PC-3 (cell line): ENCODE results near the gene KRT3.

Source experiments
- EZH2 ChIP-seq: fragments of 300-600 bp; sonication (generic); IDR thresholded peaks from one replicate; pipeline ENCODE4 v1.6.1; 2017; ENCODE audit warnings: antibody characterized with exemption, mild to moderate bottlenecking, low read length; ENCODE audit not compliant: unreplicated experiment
- TF ChIP-seq, protein P1 (sequence below): fragments of 300-600 bp; sonication (generic); conservative IDR thresholded peaks from 2 replicates; pipeline ENCODE4 v1.5.1; 2017; ENCODE audit warnings: antibody characterized with exemption, low read depth, mild to moderate bottlenecking, low read length

DNA sequence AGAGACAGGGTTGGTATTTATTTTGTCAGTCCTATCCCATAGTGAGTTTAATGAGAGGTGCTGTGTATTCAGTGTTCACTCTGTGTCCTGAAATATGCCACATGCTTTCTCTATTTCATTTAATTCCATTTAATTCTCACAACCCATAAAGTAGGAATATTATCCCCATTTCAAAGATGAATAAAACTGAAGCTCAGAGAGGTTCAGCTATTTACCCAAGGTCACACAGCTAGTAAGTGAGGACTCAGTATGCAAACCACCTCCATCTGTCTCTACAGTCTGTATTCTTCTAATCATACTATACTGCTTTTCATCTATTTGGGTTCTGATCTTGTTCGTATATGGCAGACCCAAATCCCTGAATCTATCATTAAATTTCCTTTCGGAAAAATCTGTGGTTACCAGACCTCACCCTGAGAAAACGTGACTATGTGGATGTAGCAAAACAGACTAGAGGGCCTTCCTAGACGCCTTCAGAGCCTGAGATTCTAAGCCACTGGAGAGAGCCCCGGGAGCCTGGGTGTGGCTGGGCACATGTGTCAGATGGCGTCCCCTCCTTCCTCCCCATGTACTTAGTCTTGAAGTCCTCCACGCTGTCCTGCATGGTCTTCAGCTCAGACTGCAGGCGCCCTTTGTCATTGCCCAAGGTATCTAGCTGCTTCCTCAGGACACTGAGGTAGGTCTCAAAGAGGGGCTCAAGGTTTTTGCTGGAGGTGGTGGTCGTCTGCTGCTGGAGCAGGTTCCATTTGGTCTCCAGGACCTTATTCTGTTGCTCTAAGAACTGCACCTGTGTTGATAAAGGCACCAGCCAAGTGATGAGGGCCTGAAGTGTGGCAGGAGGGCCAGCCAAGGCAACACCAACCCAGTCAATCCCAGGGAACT lies 15.5 kb upstream of the KRT3 start:
- TF ChIP-seq, protein P1, sequence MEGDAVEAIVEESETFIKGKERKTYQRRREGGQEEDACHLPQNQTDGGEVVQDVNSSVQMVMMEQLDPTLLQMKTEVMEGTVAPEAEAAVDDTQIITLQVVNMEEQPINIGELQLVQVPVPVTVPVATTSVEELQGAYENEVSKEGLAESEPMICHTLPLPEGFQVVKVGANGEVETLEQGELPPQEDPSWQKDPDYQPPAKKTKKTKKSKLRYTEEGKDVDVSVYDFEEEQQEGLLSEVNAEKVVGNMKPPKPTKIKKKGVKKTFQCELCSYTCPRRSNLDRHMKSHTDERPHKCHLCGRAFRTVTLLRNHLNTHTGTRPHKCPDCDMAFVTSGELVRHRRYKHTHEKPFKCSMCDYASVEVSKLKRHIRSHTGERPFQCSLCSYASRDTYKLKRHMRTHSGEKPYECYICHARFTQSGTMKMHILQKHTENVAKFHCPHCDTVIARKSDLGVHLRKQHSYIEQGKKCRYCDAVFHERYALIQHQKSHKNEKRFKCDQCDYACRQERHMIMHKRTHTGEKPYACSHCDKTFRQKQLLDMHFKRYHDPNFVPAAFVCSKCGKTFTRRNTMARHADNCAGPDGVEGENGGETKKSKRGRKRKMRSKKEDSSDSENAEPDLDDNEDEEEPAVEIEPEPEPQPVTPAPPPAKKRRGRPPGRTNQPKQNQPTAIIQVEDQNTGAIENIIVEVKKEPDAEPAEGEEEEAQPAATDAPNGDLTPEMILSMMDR = no peak
- TF ChIP-seq EZH2 = no peak
